ENCODE data around the gene ADIG.

The ADIG gene

DNA sequence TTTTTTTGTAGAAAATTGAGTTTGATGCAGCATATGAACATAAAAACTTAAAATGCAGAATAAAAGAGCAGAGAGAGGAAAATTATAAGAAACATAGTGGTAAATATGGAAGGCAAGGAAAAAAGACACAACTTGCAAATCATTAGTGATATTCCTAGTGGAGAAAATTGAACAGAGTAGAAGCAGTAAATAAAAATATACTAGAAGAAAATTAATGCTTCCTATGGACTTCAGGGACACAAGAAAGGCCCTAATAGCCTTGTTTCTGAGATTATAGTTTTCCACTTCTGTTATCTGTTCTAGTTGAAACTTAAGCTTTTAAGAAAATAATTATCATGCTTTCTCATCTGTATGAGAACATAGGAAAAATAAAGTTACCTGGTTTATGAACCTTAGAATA, 25.6 kb upstream of the ADIG start:
- TF ChIP-seq, protein P1, sequence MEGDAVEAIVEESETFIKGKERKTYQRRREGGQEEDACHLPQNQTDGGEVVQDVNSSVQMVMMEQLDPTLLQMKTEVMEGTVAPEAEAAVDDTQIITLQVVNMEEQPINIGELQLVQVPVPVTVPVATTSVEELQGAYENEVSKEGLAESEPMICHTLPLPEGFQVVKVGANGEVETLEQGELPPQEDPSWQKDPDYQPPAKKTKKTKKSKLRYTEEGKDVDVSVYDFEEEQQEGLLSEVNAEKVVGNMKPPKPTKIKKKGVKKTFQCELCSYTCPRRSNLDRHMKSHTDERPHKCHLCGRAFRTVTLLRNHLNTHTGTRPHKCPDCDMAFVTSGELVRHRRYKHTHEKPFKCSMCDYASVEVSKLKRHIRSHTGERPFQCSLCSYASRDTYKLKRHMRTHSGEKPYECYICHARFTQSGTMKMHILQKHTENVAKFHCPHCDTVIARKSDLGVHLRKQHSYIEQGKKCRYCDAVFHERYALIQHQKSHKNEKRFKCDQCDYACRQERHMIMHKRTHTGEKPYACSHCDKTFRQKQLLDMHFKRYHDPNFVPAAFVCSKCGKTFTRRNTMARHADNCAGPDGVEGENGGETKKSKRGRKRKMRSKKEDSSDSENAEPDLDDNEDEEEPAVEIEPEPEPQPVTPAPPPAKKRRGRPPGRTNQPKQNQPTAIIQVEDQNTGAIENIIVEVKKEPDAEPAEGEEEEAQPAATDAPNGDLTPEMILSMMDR (IDR thresholded peaks at IDR 0.05; ENCODE audit: low read depth, low read length), result no peak
- DNase-seq (ENCODE audit: low read depth, low spot score), result no peak
- in situ Hi-C loops (cut with HindIII; ENCODE audit: low sequenced_read_pairs), result no loop called here
- no peak overlapping the region for H3K4me3 ChIP-seq (ENCODE audit: low read depth, low read length)

GRCh38 chr20:38557174-38557573, 23.8 kb upstream of the ADIG start:
- no peak overlapping the region for H3K4me3 ChIP-seq (ENCODE audit: low read depth, low read length)
- no peak for DNase-seq (ENCODE audit: low read depth, low spot score)
- in situ Hi-C loops (cut with HindIII; ENCODE audit: low sequenced_read_pairs), result no loop called here
- TF ChIP-seq, protein P1 (IDR thresholded peaks at IDR 0.05; ENCODE audit: low read depth, low read length), result no peak

DNA sequence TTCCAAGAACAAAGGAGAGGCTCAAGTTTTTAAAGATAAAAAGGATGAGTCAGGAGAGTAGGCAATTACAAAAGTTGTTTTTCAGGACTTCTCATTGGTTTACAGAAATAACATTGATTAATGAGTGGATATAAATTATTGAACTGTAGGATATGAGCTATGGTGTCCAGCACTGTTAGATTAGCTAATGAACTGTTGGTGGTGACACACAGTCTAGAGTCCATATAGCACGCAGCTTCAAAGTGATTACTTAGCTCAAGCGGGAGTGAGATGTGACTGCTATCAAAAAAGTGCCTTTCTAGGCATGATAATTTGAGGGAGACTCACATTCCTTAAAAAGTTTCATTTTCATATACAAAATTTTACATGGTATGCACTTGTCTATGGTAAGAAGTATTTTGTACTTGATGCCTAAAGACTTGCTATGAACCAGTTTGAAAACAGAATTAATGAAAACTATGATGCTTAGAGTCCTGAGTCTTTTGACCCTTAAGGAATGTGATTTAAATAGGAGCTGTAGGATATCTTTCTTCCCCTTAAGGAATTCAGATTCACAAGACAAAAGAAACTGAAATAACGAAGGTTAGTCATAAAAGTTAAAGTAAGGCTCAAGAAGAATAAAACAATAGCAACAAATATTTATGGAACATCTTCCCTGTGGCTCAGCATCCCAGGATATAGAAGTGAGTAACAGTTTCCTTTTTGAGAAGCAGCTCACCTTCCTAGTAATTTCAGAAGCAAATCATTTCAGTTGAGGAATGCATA, 22.2 kb upstream of the ADIG start:
- TF ChIP-seq, protein P1 (IDR thresholded peaks at IDR 0.05; ENCODE audit: low read depth, low read length), result no peak
- DNase-seq (ENCODE audit: low read depth, low spot score), result no peak
- in situ Hi-C loops (cut with HindIII; ENCODE audit: low sequenced_read_pairs), result no loop called here
- H3K4me3 ChIP-seq (ENCODE audit: low read depth, low read length), result no peak overlapping the region

DNA sequence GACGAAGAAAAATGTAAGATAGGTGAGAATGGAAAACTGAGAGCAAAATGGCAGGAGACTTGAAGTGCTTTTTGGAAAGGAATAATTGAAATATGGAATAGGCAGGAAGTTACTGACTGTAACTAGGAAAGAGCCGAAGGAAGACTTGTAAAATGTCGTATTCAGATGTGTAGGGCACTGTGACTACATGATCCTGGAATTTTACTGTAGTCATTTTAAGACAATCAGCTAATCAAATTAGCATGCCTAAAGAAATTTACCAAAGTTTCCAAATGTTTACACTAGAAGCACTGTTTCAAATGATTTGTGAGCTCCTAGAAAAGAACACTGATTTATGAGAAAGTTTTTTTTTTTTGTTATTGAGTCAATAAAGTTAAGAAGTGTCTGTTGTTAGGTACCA, 21.2 kb upstream of the ADIG start:
- TF ChIP-seq, protein P1 (IDR thresholded peaks at IDR 0.05; ENCODE audit: low read depth, low read length), result no peak
- in situ Hi-C loops (cut with HindIII; ENCODE audit: low sequenced_read_pairs), result no loop called here
- DNase-seq (ENCODE audit: low read depth, low spot score), result no peak
- no peak overlapping the region for H3K4me3 ChIP-seq (ENCODE audit: low read depth, low read length)

GRCh38 chr20:38563802-38564431, 17.1 kb upstream of the ADIG start:
- no peak overlapping the region for H3K4me3 ChIP-seq (ENCODE audit: low read depth, low read length)
- DNase-seq (ENCODE audit: low read depth, low spot score), result no peak
- in situ Hi-C loops (cut with HindIII; ENCODE audit: low sequenced_read_pairs), result no loop called here
- TF ChIP-seq, protein P1 (IDR thresholded peaks at IDR 0.05; ENCODE audit: low read depth, low read length), result no peak

DNA sequence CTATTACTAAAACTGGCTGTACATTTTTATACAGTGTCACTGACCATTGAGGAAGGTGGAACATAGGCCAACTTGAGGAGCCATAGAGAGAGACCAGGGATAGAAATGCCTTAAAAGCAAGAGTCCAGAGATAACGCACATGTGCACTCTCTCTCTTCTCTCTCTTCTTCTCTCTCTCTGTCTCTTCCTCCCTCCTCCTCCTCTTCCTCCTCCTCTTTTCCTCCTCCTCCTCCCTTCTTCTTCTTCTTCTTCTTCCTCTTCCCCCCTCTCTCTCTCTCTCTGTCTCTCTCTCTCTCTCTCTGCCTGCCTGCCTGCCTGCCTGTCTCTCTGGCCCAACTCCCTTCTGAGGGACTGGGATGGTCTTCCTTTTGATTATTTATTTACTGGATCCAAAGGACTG, 16.3 kb upstream of the ADIG start:
- in situ Hi-C loops (cut with HindIII; ENCODE audit: low sequenced_read_pairs), result no loop called here
- TF ChIP-seq, protein P1 (IDR thresholded peaks at IDR 0.05; ENCODE audit: low read depth, low read length), result no peak
- H3K4me3 ChIP-seq (ENCODE audit: low read depth, low read length), result no peak overlapping the region
- no peak for DNase-seq (ENCODE audit: low read depth, low spot score)
